NCI-H146 treated with DMSO at 0.1 percent for 48 hours (cell line): ENCODE data around the gene PAQR4.
A peak's percentile ranks its signal among the peaks of the same experiment; 100 is the strongest.

ENCODE experiments used
- DNase-seq: peaks from one replicate; lab custom pipeline; 2025; ENCODE audit not compliant: unreplicated experiment; lab: John Stamatoyannopoulos, UW

Gene PAQR4

DNA sequence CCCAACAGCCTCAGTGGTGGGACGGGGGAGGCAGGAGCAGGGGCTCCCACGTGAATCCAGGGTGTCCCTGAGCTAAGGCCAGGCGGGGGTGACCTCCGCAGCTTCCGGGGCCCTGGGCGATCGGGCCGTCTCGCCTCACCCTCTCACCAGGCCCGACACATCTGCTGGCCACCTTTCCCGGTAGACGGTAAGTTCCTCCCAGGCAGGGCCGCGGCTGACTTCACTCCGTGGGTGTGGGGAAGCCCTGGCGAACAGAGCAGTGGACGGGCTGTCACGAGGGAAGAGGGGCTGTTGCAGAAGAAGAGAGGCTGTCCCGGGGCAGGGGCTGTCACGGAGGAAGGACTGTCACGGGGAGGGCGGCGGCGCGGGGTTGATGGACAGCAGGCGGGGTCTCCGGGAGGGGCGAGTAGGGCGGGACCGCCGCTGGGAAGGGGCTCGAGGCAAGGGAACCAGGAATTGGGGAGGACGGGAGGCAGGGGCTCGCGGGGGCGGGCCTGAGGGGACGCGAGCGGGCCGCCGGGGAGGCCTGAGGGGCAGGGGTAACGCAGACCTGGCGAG lies 10.6 kb downstream of the PAQR4 start:
- DNase-seq: no peak

DNA sequence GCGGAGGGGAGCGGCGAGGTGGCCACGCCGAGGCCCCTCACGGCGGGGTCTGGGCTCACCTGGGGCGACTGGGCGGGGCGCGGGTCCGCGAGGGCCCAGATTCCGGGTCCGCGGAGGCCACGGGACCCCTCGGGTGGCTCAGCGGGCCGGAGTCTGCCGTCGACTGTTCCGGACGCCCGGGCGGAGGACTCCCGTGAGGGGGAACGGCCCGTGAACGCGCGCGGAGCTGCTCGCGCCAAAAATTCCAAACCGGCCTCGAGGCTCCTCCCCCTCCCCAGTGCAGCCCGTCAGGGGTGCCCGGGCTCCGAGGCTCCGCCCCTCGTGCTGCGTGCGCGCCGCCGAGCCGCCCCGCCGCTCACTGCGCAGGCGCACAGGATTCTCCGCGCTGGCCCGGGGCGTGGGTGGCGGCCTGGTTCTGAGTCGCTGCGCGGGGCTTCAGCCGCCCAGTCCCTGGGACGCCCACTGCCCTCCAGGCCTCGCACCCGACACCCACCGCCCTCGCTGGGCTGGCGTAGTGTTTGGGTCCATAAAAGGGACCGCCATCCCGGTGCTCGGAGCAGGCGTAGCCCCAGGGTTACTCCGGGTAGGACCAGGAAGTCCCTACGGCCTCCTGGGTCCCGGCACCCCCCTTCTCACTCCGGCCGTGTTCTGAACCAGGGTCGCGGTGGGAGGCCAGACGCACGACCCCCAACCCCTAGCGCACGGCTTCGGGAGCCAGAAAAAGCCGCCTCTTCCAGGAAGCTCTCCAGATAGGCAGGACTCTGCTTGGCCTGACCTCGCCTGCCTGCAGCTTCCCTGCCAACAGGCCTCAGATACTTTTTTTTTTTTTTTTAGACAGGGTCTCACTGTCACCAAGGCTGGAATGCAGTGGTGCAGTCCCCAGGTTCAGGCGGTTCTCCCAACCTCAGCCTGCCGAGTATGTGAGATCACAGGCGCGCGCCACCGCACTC lies 11.4 kb downstream of the PAQR4 start, which contains the start of gene PKMYT1:
Gene PKMYT1, minus strand, starts transcription at position 220 of the 950 bp plus-strand sequence. CDS start 789 bp downstream, outside the sequence.
- peak; percentile 70 for DNase-seq

DNA sequence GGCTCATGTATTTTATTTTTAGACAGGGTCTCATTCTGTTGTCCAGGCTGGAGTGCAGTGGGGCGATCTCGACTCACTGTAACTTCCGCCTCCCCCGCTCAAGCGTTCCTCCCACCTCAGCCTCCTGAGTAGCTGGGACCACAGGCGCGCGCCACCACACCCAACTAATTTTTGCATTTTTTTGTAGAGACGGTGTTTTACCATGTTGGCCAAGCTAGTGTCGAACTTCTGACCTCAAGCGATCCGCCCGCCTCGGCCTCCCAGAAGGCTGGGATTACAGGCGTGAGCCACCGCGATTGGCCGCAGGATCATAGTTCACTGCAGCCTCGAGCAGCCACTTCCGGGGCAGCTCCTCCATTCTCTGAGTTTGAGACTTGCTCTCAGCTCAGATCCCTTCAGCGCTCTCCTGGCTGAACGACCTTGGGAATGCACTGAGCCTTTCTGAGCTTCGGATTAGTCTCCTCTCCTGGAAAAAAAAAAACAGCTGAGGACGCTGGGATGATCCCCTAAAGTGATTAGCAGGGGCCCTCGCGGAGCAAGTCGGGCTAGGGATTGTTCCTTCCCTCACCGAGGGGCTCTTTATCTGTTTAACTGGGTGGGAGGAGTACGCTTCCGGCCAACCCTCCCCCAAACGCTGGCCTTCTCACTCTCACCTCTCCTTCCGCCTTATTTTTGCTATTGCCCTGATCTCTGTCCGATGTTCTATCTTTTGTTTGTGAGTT lies 12.2 kb downstream of the PAQR4 start:
- DNase-seq: no peak

DNA sequence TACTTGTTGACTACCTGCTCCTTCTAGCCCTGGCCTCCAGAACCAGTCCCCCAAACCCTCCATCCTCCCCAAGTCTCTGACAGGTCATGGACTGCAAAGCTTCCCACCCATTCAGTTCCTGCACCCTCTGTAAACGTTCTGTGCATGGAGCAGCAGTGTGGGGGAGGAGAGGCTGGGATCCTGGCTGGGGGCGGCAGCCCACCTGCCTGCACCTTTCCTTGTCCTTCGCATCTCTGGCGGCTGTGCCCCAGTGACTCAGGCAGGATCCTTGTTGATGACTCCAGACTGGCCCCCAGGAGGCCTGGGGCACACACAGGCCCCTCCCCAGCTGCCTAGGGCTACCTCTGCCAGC lies 12.7 kb downstream of the PAQR4 start:
- DNase-seq: no peak

DNA sequence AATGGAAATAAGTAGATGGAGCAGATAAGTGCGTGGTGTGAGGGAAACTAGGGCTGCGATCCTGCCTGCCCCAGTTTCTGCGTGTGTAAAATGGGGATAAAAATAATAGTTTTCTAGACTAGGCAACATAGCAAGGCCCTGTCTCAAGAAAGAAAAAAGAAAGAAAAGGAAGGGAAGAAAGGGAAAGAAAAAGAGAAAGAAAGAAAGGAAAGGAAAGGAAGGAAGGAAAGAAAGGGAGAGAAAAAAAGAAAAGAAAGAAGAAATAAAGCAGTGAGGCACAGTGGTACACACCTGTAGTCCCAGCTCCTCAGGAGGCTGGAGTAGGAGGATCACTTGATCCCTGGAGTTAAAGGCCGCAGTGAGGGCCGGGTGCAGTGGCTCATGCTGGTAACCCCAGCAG lies 13.3 kb downstream of the PAQR4 start:
- no peak for DNase-seq

DNA sequence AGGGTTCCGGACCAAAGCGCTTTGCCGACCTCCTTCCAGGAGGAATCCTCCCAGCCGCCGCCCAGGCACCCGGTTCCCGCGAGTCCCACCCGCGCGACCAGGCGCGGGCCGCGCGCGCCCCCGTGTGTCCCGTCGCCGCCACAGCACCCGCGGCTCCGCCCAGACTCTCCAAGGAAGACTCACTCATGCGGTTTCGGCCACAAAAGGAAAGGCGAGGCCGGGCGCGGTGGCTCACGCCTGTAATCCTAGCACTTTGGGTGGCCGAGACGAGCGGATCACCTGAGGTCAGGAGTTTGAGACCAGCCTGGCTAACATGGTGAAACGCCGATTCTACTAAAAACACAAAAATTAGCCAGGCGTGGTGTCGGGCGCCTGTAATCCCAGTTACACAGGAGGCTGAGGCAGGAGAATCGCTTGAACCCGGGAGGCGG lies 14.6 kb downstream of the PAQR4 start:
- DNase-seq: peak; percentile 72

DNA sequence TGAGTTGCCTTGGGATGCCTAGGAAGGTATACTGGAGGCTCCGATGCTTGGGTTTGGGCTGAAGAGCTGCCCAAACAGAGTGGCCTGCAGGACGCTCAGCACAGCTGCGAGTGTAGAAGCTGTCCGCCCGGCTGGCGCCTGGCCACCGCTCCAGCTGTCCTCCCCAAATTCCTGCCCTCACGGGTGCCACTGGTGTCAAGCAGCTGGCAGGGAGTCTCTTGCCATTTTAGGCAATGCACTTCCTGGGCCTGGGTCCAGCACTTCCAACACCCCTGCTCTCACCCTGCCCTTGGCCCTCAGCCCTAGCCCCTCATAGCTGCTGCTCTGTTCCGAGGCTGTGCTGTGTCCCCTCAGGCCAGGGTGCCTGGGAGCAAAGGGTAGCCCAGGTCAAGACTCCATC lies 16.3 kb downstream of the PAQR4 start:
- DNase-seq: no peak

DNA sequence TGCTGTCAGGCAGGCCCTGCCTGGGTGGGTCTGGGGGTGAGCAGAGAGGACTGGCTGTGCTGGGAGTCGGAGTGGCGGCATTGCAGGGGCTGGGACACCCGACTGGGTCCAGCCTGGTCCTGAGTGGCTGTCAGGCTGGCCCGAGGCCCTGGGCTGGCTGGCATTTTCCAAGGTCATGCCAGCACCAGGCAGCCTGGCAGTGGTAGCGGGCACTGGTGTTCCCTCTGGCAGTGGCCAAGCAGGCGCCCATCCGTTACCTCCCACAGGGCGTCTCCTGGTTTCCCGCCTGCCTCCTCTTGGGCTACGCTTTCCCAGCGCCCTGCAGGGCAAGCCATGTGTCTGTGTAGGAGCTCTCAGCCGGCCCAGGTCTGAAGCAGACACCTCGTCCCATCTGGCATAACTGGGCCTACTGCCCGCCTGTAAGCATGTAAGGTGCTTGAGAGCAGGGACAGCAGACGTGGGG lies 16.8 kb downstream of the PAQR4 start:
- no peak for DNase-seq

DNA sequence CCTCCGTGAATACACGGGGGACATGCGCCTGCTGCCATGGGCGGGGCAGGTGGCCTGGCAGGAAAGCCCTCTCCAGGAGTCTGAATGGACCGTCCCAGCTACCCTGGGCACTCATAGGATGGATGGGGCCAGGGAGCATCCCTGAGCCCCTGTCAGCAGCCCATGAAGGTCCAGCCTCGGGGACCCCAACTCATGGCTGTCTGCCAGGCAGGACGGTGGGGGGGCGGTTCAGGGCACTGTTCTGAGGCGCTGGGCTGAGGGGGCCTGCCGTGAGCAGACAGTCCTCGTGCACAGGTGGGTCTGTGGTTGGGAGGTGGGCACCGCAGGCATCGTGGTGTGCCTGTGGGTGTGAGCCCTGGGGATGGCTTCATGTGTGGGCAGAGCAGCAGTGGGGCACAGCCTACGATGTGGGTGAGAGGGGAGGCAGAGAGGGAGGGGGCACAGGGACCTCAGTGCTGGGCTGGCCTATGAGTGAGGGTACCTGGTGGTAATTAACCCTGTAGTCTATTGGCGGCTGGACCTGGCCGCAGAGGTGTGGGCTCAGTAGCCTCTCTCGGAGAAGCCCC lies 17.6 kb downstream of the PAQR4 start:
- DNase-seq: no peak

DNA sequence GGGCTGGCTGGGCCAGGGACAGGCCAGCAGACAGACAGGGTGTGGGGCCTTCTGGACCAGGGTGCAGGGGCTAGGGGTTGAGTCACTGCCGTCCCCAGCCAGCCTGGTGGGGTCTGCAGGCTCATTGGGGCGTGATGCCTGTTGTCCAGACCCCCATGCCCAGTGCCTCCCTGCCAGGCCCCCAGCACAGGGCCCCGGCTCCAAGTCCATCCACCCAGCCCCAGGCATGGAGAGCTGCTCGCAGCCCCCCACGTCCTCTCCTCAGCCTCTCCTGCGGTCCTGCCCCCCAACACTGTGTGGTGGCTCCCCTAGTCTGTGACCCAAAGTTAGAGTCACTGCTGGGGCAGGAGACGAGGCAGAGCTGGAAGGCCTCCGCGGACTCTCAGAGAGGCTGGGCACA lies 18.1 kb downstream of the PAQR4 start:
- DNase-seq: no peak

DNA sequence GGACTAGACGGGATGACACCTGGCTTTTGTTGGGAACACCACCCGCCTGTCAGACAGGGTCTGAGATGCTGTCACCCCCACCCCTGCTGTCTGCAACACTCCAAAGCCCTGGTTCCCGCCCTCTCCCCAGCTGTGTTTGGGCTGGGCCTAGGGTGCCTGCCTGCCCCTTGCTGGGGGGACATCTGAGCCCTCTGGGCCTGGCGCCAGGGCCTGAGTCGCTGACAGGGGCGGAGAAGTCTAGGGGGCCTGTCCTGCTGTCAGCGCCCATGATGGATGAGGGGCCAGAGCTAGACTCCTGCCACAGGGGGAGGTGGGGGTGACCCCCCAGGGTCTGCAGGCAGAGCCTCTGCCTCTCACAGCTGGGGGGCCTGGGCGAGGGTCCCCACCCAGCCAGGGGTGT lies 18.7 kb downstream of the PAQR4 start:
- DNase-seq: no peak

DNA sequence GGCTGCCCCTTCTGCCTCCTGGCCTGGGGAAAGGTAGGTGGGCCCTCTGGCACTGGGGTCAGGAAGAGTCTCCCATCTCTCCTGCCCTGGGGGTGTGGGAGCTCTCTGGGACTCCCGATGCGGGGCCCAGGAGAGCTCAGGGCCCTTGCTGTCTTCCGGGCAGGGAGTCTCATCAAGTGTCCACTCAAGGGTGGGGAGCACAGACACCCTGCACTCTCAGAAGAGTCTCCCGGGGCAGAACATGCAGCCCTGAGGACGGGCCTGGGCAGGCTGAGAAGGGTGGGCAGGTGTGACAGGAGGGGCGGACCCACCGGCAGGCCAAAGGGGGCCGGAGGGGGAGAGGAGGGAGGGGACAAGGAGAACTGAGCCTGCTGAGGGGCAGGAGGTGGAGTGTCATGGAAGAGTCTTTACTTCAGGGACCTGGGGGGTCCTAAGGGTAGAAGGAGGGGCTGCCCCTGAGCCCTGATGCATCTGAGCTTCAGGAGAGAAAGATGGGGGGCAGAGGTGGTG lies 19.5 kb downstream of the PAQR4 start:
- no peak for DNase-seq

DNA sequence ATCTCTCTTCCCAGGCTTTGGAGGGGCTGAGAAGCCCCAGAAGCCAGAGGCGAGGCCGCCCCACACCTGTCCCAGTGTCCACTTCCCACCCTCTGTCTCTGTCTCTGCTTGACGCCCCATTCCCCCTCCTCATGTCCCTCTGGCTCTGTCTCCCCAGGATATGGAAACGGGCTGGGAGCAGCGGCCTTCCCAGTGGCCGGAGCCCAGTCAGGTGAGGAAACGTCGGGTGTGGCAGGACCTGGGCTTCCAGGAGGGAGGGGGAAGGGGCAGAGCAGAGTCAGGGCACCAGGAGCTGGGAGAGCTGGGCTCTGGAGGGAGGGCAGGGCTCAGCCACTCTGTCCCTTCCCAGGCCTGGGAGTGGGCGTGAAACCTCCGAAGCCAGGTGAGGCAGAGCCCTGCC lies 21.7 kb downstream of the PAQR4 start:
- DNase-seq: no peak

DNA sequence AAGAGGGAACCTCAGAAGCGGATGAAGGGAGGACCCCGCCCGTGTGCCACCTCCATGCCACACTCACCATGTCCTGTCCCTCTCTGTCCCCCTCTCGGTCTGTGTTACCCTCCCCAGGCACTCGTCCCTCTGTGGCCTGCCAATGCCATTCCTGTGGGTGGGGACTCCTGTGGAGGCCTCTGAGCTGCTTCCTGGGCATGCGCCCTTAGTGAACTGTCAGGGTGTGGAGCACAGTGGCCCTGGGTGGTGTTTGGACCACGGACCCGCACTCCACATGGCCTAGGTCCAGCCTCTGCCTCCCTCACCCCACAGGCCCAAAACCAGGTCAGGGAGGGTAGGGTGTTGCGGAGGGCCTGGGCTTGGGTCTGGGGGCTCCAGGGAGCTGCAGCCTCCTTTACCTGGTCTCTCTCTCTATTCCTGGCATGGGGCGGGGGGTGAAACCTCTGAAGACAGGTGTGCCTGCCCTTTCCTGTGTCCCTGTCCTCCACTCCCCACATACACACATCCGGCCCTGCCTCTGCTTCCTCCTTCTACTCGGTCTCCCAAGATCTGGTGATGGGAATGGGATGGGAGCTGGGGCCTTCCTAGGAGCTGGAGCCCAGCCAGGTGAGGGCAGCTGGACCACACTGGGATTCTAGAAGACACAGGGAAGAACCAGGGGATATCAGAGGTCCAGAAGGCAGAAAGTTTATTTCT lies 22.6 kb downstream of the PAQR4 start:
- DNase-seq: no peak

DNA sequence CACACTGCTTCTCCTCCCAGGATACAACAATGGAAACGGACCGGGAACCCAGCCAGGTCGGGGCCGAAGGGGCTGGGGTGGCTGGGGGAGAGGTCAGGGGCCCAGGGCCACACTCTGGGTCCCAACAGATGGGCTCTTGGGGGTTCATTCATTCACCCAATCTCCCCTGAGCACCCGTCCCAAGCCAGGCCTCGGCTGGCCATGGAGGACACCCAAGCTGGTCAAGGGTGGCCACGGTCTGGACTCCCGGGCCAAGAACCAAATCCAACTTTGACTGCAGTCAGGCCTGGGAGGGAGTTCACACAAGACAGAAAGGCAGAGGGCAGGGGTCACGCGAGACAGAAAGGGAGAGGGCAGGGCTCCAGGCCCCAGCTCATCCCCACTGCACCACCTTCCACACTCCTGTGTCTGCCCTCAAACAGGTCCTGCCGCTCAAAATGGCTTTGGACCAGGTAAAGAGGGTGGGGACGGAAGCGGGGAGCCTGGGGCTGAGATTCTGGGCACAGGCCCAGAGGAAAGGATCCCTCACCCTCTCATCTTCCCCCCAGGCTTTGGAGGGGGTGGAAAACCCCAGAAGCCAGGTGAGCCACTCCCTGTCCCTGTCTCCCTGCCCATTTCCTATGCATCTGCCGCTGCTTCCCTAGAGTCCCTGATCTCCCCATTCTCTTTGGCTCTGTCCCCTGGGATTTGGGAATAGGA lies 23.4 kb downstream of the PAQR4 start:
- no peak for DNase-seq

DNA sequence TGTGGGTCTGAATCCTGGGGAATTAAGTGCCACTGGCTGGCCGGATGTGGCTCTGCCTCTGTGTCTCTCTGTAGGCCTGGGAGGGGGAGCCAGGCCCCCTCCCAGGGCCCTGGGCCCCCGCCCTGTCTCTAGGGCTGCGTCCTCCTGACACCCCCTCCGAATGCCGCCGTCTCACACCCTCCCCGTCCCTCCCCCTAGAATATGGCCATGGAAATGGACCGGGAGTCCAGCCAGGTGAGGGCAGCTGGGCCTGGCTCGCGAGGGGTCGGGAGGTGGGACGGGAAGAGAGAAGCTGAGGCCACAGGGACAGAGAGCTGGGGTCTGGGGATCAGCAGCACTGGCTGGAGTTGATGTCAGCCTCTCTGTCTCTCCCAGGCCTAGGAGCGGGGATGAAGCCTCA lies 27.1 kb downstream of the PAQR4 start:
- no peak for DNase-seq

DNA sequence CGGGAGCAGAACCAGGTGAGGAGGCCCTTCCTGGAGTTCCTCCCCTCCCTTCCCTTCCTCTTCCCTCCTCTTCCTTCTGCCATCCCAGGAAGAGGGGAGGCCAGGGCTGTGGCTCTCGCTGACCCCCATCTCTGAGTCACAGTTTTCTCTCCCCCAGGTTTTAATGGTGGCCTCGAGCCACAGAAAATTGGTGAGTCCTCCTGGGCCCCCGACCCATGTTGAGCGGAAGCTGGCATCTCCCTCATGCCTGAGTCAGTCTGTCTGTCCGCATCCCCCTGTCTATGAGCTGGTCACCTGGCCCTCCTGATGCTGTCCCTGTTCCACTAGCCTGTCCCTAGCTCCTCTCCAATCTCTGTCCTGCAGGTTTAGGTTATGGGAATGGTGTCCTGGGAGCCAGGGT lies 30.8 kb downstream of the PAQR4 start:
- DNase-seq: no peak

DNA sequence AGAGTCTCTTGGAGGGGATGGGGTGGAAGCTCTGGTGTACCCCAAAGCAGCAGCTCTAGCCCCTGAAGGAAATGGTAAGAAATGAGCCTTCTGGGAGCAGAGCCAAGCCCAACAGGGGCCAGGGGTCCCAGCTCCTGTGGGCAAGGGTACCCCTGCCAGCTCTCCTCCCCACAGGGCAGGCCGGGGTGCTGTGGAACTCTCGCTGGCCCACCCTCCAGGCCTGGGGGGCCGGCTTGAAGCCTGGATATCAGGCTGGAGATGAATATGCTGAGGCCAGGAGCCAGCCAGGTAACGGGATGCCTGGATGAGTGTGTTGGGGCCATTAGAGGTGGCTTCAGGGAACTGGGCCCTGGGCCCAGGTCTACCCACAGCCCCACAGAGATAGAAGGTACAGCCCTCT lies 31.4 kb downstream of the PAQR4 start:
- no peak for DNase-seq

DNA sequence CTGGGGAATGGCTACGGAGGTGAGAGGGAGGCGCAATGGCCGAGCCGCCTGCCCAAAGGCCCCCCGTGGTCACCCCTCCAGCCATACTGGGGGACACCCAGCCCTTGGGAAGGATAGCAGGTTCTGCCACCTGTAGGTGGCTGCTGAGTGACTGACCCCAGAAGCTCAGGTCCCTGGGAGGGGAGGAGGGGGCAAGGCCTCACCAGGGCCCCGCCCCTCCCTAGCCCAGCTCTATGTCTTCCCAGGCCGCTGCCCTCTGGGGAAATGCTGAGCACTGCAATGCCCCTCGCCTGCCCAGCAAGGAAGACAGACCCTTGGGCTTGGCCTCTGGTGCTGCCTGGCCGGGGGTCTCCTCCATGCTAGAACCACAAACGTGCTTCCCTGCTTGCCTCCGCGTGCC lies 32.2 kb downstream of the PAQR4 start:
- DNase-seq: no peak
